RWPE1 (cell line): ENCODE data around the gene LARGE1.

Experiments
- CTCF ChIA-PET: fragments of 350-600 bp; sonication (Branson Sonifier 250); formaldehyde crosslinking; extraction: SDS; loops from one replicate; lab custom pipeline; 2021; lab: Yijun Ruan, JAX
- POLR2A ChIA-PET: fragments of 400-600 bp; formaldehyde crosslinking; extraction: SDS; loops from one replicate; lab custom pipeline; 2020; ENCODE audit warnings: antibody characterized with exemption; ENCODE audit not compliant: low non-redundant PET; lab: Yijun Ruan, JAX
- DNase-seq: peaks from one replicate; pipeline ENCODE4 v3.0.0; 2012; ENCODE audit warnings: low spot score
- H3K27ac ChIP-seq: fragments of 450-650 bp; 2 replicates; pipeline ENCODE4 v1.5.1; 2017
- TF ChIP-seq, protein P1 (sequence below): fragments of 450-650 bp; conservative IDR thresholded peaks from 2 replicates; pipeline ENCODE4 v1.5.1; 2017; ENCODE audit warnings: low read depth, mild to moderate bottlenecking

LARGE1 gene

DNA sequence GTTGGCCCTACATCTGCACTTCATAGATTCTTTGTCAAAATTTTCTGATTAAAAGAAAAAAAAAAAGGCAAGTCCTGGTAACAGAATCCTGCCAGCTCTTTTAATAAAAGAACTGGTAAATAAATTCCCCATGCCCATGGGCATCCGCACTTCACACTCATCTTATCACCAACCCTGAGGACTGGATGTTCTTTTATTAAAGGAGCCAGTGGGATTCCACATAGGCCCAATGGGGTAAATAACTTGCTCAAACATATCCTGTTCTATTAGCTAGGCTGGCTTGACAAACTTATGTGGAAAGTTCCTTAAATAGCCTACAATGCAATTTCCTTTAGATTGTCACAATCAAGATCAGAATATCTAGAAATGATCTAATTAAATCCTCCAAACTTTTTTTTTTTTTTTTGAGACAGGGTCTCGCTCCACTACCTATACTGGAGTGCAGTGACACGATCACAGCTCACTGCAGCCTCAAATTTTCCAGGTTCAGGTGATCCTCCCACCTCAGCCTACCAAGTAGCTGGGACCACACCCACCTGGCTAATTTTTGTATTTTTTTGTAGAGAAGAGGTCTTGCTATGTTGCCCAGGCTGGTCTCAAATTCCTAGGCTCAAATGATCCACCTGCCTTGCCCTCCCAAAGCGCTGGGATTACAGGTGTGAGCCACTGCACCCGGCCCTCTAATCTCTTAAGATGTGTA, 380.9 kb downstream of the LARGE1 start:
- CTCF ChIA-PET: interaction anchor here (0.6 kb wide), 1 partner anchor 1232 kb away, joined by 3 read pairs; no protein-coding TSS in a partner anchor
- POLR2A ChIA-PET: no interaction called here
- no peak overlapping the region for H3K27ac ChIP-seq
- DNase-seq: no peak
- TF ChIP-seq, protein P1, sequence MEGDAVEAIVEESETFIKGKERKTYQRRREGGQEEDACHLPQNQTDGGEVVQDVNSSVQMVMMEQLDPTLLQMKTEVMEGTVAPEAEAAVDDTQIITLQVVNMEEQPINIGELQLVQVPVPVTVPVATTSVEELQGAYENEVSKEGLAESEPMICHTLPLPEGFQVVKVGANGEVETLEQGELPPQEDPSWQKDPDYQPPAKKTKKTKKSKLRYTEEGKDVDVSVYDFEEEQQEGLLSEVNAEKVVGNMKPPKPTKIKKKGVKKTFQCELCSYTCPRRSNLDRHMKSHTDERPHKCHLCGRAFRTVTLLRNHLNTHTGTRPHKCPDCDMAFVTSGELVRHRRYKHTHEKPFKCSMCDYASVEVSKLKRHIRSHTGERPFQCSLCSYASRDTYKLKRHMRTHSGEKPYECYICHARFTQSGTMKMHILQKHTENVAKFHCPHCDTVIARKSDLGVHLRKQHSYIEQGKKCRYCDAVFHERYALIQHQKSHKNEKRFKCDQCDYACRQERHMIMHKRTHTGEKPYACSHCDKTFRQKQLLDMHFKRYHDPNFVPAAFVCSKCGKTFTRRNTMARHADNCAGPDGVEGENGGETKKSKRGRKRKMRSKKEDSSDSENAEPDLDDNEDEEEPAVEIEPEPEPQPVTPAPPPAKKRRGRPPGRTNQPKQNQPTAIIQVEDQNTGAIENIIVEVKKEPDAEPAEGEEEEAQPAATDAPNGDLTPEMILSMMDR: no peak

DNA sequence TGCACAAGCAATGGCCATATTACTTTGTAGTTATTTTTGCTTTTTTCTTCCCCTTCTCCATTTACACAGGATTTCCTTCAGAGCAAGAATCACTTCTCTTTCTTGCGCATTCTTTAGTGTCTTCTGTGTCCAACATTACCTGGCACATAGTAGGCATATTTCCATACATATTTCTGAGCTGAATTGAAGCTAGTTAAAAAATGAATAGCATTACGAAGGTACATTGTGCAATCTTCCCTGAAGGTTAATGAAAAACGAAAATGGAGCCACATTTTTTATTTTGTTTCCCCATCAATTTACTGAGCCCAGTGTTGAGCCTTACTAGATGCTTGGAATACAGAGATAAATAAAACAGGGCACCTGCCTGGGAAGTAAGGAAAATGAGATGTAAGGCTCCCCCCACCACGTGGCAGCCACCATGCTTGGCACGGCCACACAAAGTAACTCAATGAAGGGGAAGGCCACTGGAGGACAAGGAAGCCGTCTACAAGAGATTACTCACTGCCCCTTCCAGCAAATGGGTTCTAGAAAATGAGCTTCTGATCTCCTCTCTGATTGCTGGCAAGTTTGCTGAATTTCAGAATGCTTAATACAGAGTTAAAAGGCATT, 381.9 kb downstream of the LARGE1 start:
- POLR2A ChIA-PET: no interaction called here
- CTCF ChIA-PET: no interaction called here
- TF ChIP-seq, protein P1: no peak
- no peak for DNase-seq
- no peak overlapping the region for H3K27ac ChIP-seq

DNA sequence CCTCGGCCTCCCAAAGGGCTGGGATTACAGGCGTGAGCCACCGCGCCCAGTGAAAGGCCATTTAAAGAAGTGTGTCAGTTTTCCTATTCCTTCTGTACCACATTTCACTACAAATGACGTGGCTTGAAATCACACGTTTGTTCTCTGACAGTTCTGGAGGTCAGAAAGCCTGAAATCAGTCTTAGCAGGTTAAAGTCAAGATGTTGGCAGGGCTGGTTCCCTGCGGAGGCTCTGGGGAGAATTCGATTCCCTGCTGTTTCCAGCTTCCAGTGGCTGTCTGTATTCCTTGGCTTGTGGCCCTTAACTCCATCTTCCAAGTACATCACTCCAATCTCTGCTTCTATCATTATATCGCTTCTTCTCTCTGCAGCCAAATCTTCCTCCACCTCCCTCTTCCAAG, 383.2 kb downstream of the LARGE1 start:
- TF ChIP-seq, protein P1: no peak
- ChIA-PET CTCF (no interaction called here), POLR2A (no interaction called here)
- no peak overlapping the region for H3K27ac ChIP-seq
- no peak for DNase-seq

DNA sequence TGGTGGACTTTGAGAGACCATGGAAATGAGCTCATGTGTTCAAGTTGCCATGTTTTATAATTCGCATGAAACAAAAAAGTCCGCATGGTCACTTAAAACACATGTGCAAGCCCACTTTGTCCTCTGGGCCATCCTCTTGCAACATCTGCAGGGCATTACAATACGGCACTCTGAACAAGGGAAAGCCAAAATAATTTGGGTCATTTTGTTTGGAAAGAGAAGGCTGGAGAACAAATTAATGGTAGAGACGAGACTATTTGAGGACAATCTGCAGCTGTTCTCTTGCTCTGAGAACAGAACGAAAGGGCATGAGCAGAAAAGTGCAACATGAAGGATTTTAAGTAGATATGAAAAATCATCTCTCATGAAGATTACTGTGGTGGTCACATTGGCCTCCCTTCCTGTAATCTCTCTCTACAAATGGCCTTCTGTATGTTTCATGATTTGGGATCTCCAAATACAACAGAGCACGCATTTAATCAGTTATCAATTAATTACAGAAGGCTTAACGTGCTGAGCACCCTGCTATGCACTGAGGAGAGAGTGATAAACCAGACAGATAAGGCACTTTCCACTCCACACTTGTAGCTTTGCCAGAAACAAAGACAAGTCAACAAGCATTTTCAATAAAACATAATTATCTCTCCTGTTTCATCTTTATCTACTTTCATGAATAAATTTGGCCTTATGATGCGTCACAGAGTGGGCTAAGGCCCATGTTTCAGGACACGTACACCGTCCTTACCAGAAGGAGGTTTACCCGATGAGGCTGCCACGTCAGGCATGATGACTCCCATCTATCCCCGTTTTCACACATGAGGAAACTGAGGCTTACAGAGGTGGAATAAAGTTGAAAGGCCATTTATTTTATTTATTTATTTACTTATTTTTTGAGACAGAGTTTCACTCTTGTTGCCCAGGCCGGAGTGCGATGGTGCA, 384.1 kb downstream of the LARGE1 start:
- no peak overlapping the region for H3K27ac ChIP-seq
- DNase-seq: no peak
- POLR2A ChIA-PET: no interaction called here
- TF ChIP-seq, protein P1: no peak
- CTCF ChIA-PET: no interaction called here

DNA sequence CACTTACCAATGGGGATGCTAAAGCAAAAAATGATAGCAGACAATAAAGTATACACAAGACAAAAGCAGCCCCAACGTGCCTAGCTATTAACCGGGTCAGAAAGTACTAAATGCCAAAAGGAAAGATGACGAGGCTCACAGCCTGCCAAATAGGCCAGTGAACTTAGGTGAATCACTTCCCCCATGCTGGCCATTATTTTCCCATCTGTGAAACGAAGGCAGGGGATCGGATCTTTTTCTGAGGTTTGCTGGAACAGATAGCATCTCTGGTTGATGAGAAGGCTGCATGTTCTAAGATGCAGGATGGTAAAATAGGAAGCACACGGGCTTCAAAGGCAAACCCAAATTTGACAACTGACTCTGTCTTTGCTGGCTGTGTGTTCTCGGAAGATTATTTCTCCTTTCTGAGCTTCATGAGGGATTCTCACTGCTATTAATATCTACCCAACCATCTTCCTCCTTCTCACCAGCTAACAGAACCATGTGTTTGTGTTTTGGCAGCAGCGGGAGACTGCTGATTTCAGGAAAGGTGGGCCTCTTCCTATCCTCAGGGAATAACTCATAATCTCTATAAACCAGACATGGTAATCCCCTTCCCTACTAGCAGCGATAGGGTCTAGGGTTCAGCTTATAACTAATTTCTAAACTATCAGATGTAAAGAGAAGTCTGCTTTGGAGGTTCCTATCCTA, 390.7 kb downstream of the LARGE1 start:
- ChIA-PET CTCF (no interaction called here), POLR2A (no interaction called here)

More for the DNA sequence above, 390.7 kb downstream of the LARGE1 start:
- TF ChIP-seq, protein P1: no peak
- no peak for DNase-seq
- no peak overlapping the region for H3K27ac ChIP-seq
